ENCODE results near the gene PRM1.

The PRM1 gene

GRCh38 chr16:11253995-11254912, 26.9 kb downstream of the PRM1 start:
- Histone ChIP-seq H3K9me2 (replicated peaks; ENCODE audit: control insufficient read depth, low read length) (no peaks in the 10 kb centered on the region), H3F3A (ENCODE audit: control insufficient read depth, insufficient read depth) (peaks cover 24% of the 10 kb centered on the region), H3K27ac (ENCODE audit: low read depth, low read length) (peak overlapping the region; percentile 58), H3K4me1 (ENCODE audit: control insufficient read depth, low read length) (peaks cover 63% of the 10 kb centered on the region), H3K4me2 (ENCODE audit: low read length) (peak overlapping the region; percentile 98), H3K27me3 (ENCODE audit: control insufficient read depth, low read length) (peaks cover 18% of the 10 kb centered on the region), H4K20me1 (ENCODE audit: control insufficient read depth, insufficient read depth, low read depth, low read length) (peaks cover 12% of the 10 kb centered on the region), H3K79me2 (ENCODE audit: control insufficient read depth, low read length) (peaks cover 37% of the 10 kb centered on the region), H3K4me3 (ENCODE audit: low read length) (peak overlapping the region; percentile 78), H3K9me3 (ENCODE audit: control insufficient read depth, insufficient read depth, low read length) (no peaks in the 10 kb centered on the region), H3K36me3 (ENCODE audit: control insufficient read depth, low read length) (peaks cover 40% of the 10 kb centered on the region)
- no peak for TF ChIP-seq CTCF (IDR thresholded peaks at IDR 0.05; ENCODE audit: low read depth, low read length, poor library complexity, severe bottlenecking)
- TF ChIP-seq EZH2phosphoT487 (IDR thresholded peaks at IDR 0.05; ENCODE audit: borderline replicate concordance, low read length) = no peak

- H3K27me3 ChIP-seq (ENCODE audit: control insufficient read depth, low read length) = peaks cover 23% of the 10 kb centered on the region
- peaks cover 12% of the 10 kb centered on the region for H4K20me1 ChIP-seq (ENCODE audit: control insufficient read depth, insufficient read depth, low read depth, low read length)
- H3K27ac ChIP-seq (ENCODE audit: low read depth, low read length) = peak overlapping the region; percentile 58; the same call in 1 of the 2 replicates
- TF ChIP-seq CTCF (IDR thresholded peaks at IDR 0.05; ENCODE audit: low read depth, low read length, poor library complexity, severe bottlenecking) = no peak
- no peak for TF ChIP-seq EZH2phosphoT487 (IDR thresholded peaks at IDR 0.05; ENCODE audit: borderline replicate concordance, low read length)
- H3K4me1 ChIP-seq (ENCODE audit: control insufficient read depth, low read length) = peaks cover 58% of the 10 kb centered on the region
- peak overlapping the region; percentile 78 for H3K4me3 ChIP-seq (ENCODE audit: low read length)
- H3K4me2 ChIP-seq (ENCODE audit: low read length) = peak overlapping the region; percentile 98
- H3K36me3 ChIP-seq (ENCODE audit: control insufficient read depth, low read length) = peaks cover 40% of the 10 kb centered on the region
- no peaks in the 10 kb centered on the region for H3K9me2 ChIP-seq (replicated peaks; ENCODE audit: control insufficient read depth, low read length)
- H3K79me2 ChIP-seq (ENCODE audit: control insufficient read depth, low read length) = peaks cover 37% of the 10 kb centered on the region
- no peaks in the 10 kb centered on the region for H3K9me3 ChIP-seq (ENCODE audit: control insufficient read depth, insufficient read depth, low read length)
- H3F3A ChIP-seq (ENCODE audit: control insufficient read depth, insufficient read depth) = peaks cover 24% of the 10 kb centered on the region
Observed at GRCh38 chr16:11253009-11253994, 27.8 kb downstream of the PRM1 start.

- peaks cover 40% of the 10 kb centered on the region for H3K36me3 ChIP-seq (ENCODE audit: control insufficient read depth, low read length)
- H4K20me1 ChIP-seq (ENCODE audit: control insufficient read depth, insufficient read depth, low read depth, low read length) = peaks cover 12% of the 10 kb centered on the region
- H3K27ac ChIP-seq (ENCODE audit: low read depth, low read length) = no peak overlapping the region
- TF ChIP-seq CTCF (IDR thresholded peaks at IDR 0.05; ENCODE audit: low read depth, low read length, poor library complexity, severe bottlenecking) (no peak), EZH2phosphoT487 (IDR thresholded peaks at IDR 0.05; ENCODE audit: borderline replicate concordance, low read length) (no peak)
- H3K9me3 ChIP-seq (ENCODE audit: control insufficient read depth, insufficient read depth, low read length) = no peaks in the 10 kb centered on the region
- H3K79me2 ChIP-seq (ENCODE audit: control insufficient read depth, low read length) = peaks cover 37% of the 10 kb centered on the region
- peaks cover 25% of the 10 kb centered on the region for H3K27me3 ChIP-seq (ENCODE audit: control insufficient read depth, low read length)
- peaks cover 54% of the 10 kb centered on the region for H3K4me1 ChIP-seq (ENCODE audit: control insufficient read depth, low read length)
- no peaks in the 10 kb centered on the region for H3K9me2 ChIP-seq (replicated peaks; ENCODE audit: control insufficient read depth, low read length)
- peak overlapping the region; percentile 78 for H3K4me3 ChIP-seq (ENCODE audit: low read length)
- peaks cover 24% of the 10 kb centered on the region for H3F3A ChIP-seq (ENCODE audit: control insufficient read depth, insufficient read depth)
- H3K4me2 ChIP-seq (ENCODE audit: low read length) = peak overlapping the region; percentile 98
Observed at GRCh38 chr16:11252482-11252931, 28.6 kb downstream of the PRM1 start.

Measured in DOHH2 (cell line).